COLO829 (cell line): ENCODE measurements around the gene SPATA19.
"Not testable (repeated sequence)": the region's sequence is repeated elsewhere in the genome, so short reads cannot be mapped to it uniquely, and the experiment has no call there.

Experiments used
- DNase-seq: peaks from one replicate; pipeline ENCODE4 v3.0.0; 2012; ENCODE audit warnings: low spot score

SPATA19 gene, protein sequence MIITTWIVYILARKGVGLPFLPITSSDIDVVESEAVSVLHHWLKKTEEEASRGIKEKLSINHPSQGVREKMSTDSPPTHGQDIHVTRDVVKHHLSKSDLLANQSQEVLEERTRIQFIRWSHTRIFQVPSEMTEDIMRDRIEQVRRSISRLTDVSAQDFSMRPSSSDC

GRCh38 chr11:133845413-133845812 lies at the start of gene SPATA19:
Gene SPATA19, minus strand, starts transcription at chr11:133845513. Its CDS starts 67 bp downstream, at chr11:133845446.
- no peak for DNase-seq

DNA sequence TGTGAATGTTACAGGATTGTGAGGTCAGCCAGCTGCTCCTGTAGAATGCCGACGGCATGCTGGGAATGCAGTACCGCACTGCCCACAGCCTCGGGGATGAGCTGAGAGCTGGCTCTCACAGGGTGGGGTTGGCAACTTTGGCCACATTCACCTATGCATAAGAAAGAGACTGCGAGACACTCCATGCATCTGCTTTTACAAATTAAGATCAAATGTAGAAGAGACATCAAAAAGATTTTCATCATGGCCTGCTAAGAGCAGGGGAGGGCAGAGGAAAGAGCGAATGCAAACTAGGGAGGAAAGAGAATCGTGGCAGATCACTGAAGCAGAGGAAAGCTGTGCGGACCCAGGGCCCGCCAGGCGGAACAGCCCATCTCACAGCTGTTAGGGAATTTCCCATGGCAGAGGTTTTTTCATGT lies 49.8 kb upstream of the SPATA19 start:
- DNase-seq = no peak

GRCh38 chr11:133893381-133893780 lies 48.1 kb upstream of the SPATA19 start:
- DNase-seq = no peak

GRCh38 chr11:133892584-133893380 lies 47.5 kb upstream of the SPATA19 start:
- no peak for DNase-seq

GRCh38 chr11:133892126-133892525 lies 46.8 kb upstream of the SPATA19 start:
- DNase-seq = no peak

DNA sequence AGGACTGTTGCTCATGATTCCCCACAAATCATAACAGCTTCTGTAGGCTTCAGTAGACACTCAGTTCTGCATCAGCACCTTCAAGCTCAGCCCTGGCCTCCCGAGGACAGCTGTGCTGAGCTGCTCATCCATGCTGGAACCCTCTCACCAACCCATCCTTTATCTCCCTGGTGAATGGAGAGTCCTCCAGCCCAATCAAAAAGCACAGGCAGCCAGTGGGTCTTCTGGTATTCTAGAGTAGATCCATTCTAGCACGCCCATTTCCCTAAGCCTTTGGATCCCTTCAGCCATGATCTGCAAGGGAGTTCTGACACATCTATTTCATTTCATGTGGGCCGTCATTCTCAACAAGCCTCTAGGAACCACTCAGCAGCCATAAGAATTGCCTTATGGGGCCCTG lies 44.6 kb upstream of the SPATA19 start:
- DNase-seq = no peak

GRCh38 chr11:133889188-133889587 lies 43.9 kb upstream of the SPATA19 start:
- DNase-seq = no peak

- no peak for DNase-seq
Observed at GRCh38 chr11:133887692-133888332, 42.5 kb upstream of the SPATA19 start.

DNA sequence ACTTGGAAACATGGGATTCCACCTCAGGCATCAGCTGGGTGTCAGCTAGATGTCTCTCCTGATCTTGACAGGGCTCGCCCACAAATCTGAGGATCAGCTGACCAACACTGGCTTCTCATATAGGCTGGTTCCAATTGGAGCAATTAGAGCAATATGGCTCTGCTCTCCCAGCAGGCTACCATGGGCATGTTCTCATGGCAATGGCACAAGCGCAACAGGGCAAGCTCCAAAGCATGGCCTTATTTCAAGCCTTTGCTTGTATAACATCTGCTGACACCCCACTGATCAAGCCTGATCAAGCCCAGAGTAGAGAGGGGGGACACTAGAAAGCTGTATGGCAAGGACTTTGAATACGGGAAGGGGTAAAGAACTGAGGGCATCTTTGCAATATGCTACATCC lies 40.7 kb upstream of the SPATA19 start:
- no peak for DNase-seq

GRCh38 chr11:133872160-133872559 lies 26.8 kb upstream of the SPATA19 start:
- DNase-seq = no peak

GRCh38 chr11:133867456-133867855 lies 22.1 kb upstream of the SPATA19 start:
- no peak for DNase-seq

DNA sequence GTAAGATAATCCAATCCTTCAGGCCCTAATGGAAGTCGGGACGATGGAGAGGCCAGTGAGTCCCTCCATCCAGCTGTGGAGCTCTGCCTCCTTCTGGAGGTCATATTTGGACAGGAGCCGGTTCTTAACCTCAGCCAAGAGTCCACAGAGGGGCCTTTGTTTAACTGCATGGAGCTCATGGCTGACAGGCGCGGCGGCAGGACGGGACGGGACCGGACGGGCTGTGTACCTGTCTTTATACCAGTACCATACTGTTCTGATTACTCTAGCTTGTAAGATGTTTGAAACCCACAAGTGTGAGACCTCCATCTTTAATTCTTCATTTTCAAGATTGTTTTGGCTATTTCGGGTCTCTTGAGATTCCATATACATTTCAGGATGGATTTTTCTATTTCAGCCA lies 20.2 kb upstream of the SPATA19 start:
- DNase-seq = no peak

DNA sequence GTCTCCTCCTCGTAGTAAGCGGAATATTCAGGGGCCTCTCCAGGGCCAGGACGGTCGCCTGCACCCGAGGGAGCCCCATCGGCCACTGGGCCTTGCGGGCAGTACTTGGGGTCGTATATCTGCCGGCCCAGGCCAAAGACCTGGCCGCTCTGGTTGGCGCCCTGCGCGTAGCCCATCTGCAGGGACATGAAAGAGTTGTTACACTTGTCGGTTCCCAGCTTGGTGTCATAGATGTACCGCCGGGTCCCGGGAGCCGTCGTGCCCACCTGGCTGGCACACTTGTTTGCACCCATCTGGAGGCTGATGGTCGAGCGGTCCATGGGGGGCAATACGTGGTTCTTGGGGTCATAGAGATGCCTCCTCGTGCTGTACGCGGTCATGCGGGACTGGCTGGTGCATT lies 19.4 kb upstream of the SPATA19 start:
- DNase-seq = no peak

GRCh38 chr11:133860151-133860550 lies 14.8 kb upstream of the SPATA19 start:
- no peak for DNase-seq

DNA sequence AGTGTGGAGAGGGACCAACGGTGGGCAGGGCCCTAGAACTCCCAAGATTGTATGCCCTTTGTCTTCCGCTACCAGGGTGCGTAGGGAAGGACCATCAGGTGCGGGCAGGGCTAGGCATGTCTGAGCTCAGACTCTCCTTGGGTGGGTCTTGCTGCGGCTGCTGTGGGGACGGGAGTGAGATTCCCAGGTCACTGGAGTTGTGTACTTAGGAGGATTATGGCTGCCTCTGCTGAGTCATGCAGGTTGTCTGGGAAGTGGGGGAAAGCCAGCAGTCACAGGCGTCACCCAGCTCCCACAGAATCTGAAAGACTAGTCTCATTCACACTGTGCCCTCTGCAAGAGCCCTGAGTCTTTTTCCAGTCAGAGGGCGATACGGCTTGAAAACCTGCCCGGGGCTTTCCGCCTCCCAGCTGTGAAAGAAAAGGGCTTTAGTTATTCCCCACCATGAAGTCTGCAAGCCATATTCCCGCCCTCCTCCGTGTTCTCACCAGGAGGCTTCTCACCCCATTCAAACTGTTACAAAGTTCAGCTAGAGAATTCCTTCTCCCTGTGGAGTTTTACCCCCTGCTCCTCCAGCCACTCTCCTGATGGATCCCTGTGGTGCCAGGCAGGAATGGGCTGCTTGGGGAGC lies 9.1 kb upstream of the SPATA19 start:
- DNase-seq = not testable (repeated sequence)

GRCh38 chr11:133844217-133844616 lies 1.1 kb downstream of the SPATA19 start:
- no peak for DNase-seq

- DNase-seq = no peak
Observed at GRCh38 chr11:133843454-133843987, 1.8 kb downstream of the SPATA19 start.

DNA sequence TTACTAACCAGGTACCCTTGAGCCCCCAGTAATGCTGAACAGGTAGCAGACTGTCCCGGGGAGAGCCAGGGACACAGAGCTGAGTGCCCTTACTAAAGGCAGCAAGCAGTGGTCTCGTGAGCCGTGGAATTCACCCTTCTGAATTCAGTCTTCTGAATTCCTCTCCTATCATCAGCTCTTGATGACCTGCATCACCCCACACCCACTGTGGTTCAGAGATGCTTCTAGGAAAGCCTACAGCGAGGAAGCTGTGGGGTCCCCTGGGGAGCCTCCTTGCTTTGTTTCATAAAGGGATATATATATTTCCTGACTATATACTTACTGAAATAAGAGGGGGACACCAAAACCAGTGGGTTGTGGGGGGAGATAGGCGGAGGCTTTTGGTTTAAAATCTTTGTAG lies 2.6 kb downstream of the SPATA19 start:
- no peak for DNase-seq

GRCh38 chr11:133842053-133842452 lies 3.3 kb downstream of the SPATA19 start:
- no peak for DNase-seq

DNA sequence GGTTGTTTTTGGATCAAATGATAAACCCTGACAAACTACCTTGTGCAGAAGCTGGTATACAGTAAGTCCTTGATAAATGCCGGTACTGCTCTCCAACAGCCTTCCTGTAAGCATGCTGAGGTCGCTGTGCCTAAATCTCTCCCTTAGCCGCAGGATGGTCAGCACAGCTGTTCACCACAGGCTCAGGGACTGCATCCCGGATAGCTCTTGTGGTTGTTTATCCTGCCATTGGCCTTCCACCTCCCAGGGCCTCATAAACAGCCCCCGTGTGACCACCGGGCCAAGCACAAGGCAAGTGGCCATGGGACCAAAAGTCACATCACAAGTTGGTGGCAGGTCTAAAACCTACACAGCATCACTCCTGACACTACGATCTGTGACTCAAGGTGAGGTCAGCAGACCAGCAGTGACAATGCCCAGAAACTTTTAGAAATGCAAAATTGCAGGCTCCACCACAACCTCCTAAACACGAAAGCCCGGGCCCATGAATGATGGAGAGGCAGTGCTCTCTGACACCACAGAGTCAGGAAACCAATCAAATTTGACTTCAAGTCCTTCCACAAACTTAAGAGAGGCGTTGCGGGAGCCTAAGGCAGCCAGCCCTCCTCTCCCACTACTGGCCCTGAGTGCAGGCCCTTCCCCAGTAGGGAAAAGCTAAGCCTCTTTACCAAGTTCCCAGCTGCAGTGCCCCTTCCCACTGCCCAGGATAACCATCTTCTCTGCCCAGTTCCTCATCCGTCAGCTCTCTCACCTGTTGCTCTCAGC lies 3.9 kb downstream of the SPATA19 start:
- DNase-seq = no peak

GRCh38 chr11:133840479-133840941 lies 4.8 kb downstream of the SPATA19 start:
- no peak for DNase-seq
